K562 (cell line): ENCODE results near the gene PHF21A. TPM values are rescaled to one million over a fixed set of nuclear protein-coding genes. Genes with fewer than 3 reads are reported as not detected.

Experiments
- KDM2B ChIP-seq: fragments of 250-450 bp; sonication (Bioruptor Pico); IDR thresholded peaks from 2 replicates; pipeline ENCODE4 v1.8.0; 2021; ENCODE audit warnings: mild to moderate bottlenecking, moderate library complexity
- PKNOX1 ChIP-seq: fragments of 450-650 bp; IDR thresholded peaks from 2 replicates; pipeline ENCODE4 v1.6.1; 2016
- REST ChIP-seq, 2 experiments: fragments of 450-650 bp; formaldehyde crosslinking in 1 of 2; IDR thresholded peaks; 2 replicates each; pipeline versions ENCODE4 v1.4.0 to v1.6.1; 2014 to 2020; ENCODE audit warnings: mild to moderate bottlenecking in 2 of 2, borderline replicate concordance in 1 of 2, low read depth in 1 of 2
- SLC30A9 ChIP-seq: fragments of 250-450 bp; sonication (Bioruptor Pico); IDR thresholded peaks from 2 replicates; pipeline ENCODE4 v1.8.0; 2022; ENCODE audit warnings: mild to moderate bottlenecking, moderate library complexity
- UBTF ChIP-seq, 2 experiments: IDR thresholded peaks; 2 replicates each; pipeline ENCODE4 v1.6.1; 2012; ENCODE audit warnings: improper control_type of control experiment in 2 of 2, low read depth in 2 of 2, low read length in 2 of 2, borderline replicate concordance in 1 of 2
- polyA plus RNA-seq, 8 experiments: library from polyadenylated mRNA; depleted of rRNA in 4 of 8; stranded (reverse) in 5 of 8; unstranded in 3 of 8; fragments of >200 nt; fragmentation: Nextera tagmentation in 2 of 8; fragmentation: Illumina TruSeq in 1 of 8; extraction: Ambion mirVana in 2 of 8; extraction: Trizol in 1 of 8; gene quantifications; 2 replicates each; pipeline versions ENCODE4 v1.2.1 to v1.2.3, GENCODE V29; 2011 to 2014; ENCODE audit warnings: inconsistent platforms in 1 of 8, missing spikeins in 1 of 8
- total RNA-seq, 7 experiments: library from RNA; depleted of rRNA in 6 of 7; stranded (reverse); fragments of >200 nt in 6 of 7; fragmentation: Illumina TruSeq in 2 of 7; extraction: Trizol in 2 of 7; gene quantifications; 2 replicates each; pipeline versions ENCODE4 v1.2.1 to v1.2.3, GENCODE V29; 2011 to 2021; ENCODE audit warnings: low replicate concordance in 1 of 7

Gene PHF21A
- total and polyA plus RNA-seq, 9 of the 15 experiments (the other 6 are each of a cell fraction or from before 2014, with no cell fraction given): 1.5 to 32.4 (median 10.7) TPM

GRCh38 chr11:45896422-45896984 lies 224.8 kb downstream of the PHF21A start (continued):
- TF ChIP-seq REST (IDR thresholded peaks at IDR 0.05; ENCODE audit: borderline replicate concordance): 0 out of 2 replicates have a peak, but pooled peaks have one; percentile 29
- no peak for TF ChIP-seq REST (CRISPR knock-in tag; IDR thresholded peaks at IDR 0.05; ENCODE audit: low read depth)
- TF ChIP-seq KDM2B (CRISPR knock-in tag): no peak
- 0 out of 4 replicates have a peak, but pooled peaks of 1 of the 2 experiments have one; percentile 24 for TF ChIP-seq UBTF (IDR thresholded peaks at IDR 0.05; ENCODE audit: borderline replicate concordance in 1 of 2, low read depth in 2 of 2, low read length in 2 of 2)
- no peak for TF ChIP-seq PKNOX1
- TF ChIP-seq SLC30A9 (CRISPR knock-in tag): no peak
